Gastrocnemius medialis (tissue), 4 donors: Measurements from ENCODE around the gene GOLGA6A. TPM values are rescaled to one million over a fixed set of nuclear protein-coding genes. Genes with fewer than 3 reads are reported as not detected.
"Not testable (repeated sequence)": the region's sequence is repeated elsewhere in the genome, so short reads cannot be mapped to it uniquely, and the experiment has no call there.

Source experiments
- ATAC-seq, 2 donors: fragments of 150-250 bp; one replicate each; pipeline ENCODE4 v1.9.1; 2016
- DNase-seq, 2 donors: peaks; one replicate each; pipeline ENCODE4 v3.0.0-alpha.2; 2019
- H3K27ac ChIP-seq, 4 donors: fragments of 200-600 bp; sonication (generic); 1 replicate in 1 of 4; 2 replicates in 3 of 4; pipeline ENCODE4 v1.5.1; 2016 to 2018; ENCODE audit warnings: mild to moderate bottlenecking in 2 of 4, moderate library complexity in 1 of 4
- H3K27me3 ChIP-seq, 3 donors: fragments of 200-600 bp; sonication (generic) in 2 of 3; 1 replicate in 1 of 3; 2 replicates in 2 of 3; pipeline versions ENCODE4 v1.5.1 to v1.6.0; 2016 to 2019; ENCODE audit warnings: mild to moderate bottlenecking in 1 of 3, moderate library complexity in 1 of 3
- H3K36me3 ChIP-seq, 2 donors: fragments of 200-600 bp; sonication (generic) in 1 of 2; one replicate each; pipeline ENCODE4 v1.5.1; 2017 to 2018
- H3K4me1 ChIP-seq, 2 donors: fragments of 200-600 bp; sonication (generic) in 1 of 2; one replicate each; pipeline ENCODE4 v1.5.1; 2016 to 2017; ENCODE audit warnings: mild to moderate bottlenecking in 2 of 2
- H3K4me3 ChIP-seq, 4 donors: fragments of 200-600 bp; sonication (generic) in 3 of 4; 1 replicate in 1 of 4; 2 replicates in 3 of 4; pipeline ENCODE4 v1.5.1; 2016 to 2019; ENCODE audit warnings: mild to moderate bottlenecking in 2 of 4
- H3K9me3 ChIP-seq, 3 donors: fragments of 200-600 bp; sonication (generic) in 2 of 3; 1 replicate in 1 of 3; 2 replicates in 2 of 3; pipeline ENCODE4 v1.5.1; 2016 to 2019
- POLR2A ChIP-seq, 2 donors: fragments of 450-650 bp; IDR thresholded peaks; one replicate each; pipeline ENCODE4 v1.6.1; 2017; ENCODE audit warnings: antibody characterized with exemption in 2 of 2, mild to moderate bottlenecking in 2 of 2, moderate library complexity in 2 of 2
- in situ Hi-C, 4 donors: fragments of 200-750 bp; cut with MboI; loops; one replicate each; pipeline versions ENCODE4 v1.15.0 to v1.8.0; 2017; ENCODE audit warnings: low sequenced_read_pairs in 4 of 4
- intact Hi-C: fragments of 100-400 bp; cut with DNase I; formaldehyde crosslinking; loops from one replicate; pipeline ENCODE4 v1.15.1; 2023; ENCODE audit warnings: low total_unique reads
- total RNA-seq, 4 donors: library from RNA; depleted of rRNA; stranded (reverse); fragments of >200 nt; gene quantifications; one replicate each; pipeline versions ENCODE4 v1.1.0 to v1.2.3, GENCODE V29; 2016
- TF ChIP-seq, protein P1 (sequence below), 5 experiments: fragments of 450-650 bp in 3 of 5; fragments of 200-600 bp in 2 of 5; sonication (generic) in 2 of 5; IDR thresholded peaks in 4 of 5; conservative IDR thresholded peaks in 1 of 5; 1 replicate in 4 of 5; 2 replicates in 1 of 5; pipeline ENCODE4 v1.5.1; 2016 to 2019; ENCODE audit warnings: antibody characterized with exemption in 5 of 5, mild to moderate bottlenecking in 3 of 5, moderate library complexity in 3 of 5

Gene GOLGA6A
- total RNA-seq, 4 donors from 2014 or later, result 0.10 to 0.83 TPM; not detected in 2

DNA sequence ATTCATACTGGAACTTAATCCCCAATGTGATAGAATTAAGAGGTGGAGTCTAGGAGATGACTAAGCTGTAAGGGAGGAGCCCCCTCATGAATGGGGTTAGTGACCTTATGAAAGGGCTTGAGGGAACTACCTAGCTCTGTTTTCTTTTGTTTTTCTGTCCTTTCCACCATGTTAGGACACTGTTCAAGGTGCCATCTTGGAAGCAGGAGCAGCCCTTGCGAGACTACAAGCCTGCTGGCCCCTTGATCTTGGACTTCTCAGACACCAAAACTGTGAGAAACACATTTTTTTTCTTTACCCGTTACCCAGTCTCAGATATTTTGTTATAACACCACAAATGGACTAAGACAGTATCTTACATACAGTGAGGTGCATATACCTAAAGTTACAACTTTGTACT lies 26.5 kb downstream of the GOLGA6A start:
- Histone ChIP-seq H3K36me3 (no peaks in the 10 kb centered on the region), H3K27ac (no peak overlapping the region), H3K27me3 (no peaks in the 10 kb centered on the region), H3K4me3 (no peak overlapping the region), H3K9me3 (no peaks in the 10 kb centered on the region), H3K4me1 (peaks cover 7 to 10% of the 10 kb centered on the region in 2 donors)
- no peak for DNase-seq
- intact Hi-C loops (loop anchor here (10.0 kb wide), 1 partner anchor 269 kb away; no protein-coding TSS in a partner anchor), in situ Hi-C loops (loop anchor here in 2 of 4 donors (10.0 kb wide), 2 partner anchors 69 to 259 kb away; no protein-coding TSS in a partner anchor)
- ATAC-seq, result no peak
- TF ChIP-seq, protein P1, sequence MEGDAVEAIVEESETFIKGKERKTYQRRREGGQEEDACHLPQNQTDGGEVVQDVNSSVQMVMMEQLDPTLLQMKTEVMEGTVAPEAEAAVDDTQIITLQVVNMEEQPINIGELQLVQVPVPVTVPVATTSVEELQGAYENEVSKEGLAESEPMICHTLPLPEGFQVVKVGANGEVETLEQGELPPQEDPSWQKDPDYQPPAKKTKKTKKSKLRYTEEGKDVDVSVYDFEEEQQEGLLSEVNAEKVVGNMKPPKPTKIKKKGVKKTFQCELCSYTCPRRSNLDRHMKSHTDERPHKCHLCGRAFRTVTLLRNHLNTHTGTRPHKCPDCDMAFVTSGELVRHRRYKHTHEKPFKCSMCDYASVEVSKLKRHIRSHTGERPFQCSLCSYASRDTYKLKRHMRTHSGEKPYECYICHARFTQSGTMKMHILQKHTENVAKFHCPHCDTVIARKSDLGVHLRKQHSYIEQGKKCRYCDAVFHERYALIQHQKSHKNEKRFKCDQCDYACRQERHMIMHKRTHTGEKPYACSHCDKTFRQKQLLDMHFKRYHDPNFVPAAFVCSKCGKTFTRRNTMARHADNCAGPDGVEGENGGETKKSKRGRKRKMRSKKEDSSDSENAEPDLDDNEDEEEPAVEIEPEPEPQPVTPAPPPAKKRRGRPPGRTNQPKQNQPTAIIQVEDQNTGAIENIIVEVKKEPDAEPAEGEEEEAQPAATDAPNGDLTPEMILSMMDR (IDR thresholded peaks at IDR 0.05 in 4 of 5, conservative IDR thresholded peaks at IDR 0.05 in 1 of 5), result no peak
- no peak for TF ChIP-seq POLR2A (IDR thresholded peaks at IDR 0.05)

DNA sequence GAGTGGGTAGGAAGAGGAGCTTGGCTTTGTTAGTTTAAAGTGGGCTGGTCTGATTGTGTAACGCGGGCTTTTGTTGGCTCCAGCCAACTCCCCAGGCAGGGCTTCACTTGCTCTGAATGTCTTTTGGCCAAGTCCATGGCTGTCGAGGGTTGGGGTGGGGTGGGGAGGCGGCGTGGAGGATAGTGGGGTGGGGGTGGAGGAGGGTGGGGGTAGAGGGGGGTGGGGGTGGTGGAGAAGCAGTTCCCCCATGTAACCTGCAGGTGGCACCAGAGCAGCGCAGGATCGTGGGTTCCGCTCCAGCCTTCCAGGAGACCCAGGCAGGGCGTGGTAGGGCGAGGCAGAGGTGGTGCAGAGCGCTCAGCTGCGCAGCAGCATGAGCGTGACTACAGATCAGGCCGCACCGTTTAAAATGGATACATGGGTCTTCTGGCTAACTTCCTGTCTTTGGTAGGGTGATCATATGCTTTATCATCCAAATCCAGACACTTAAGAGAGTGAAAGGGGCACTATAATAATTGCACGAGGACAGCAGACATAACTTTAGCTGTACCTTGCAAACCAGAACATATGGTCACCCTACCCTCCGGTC lies 28.3 kb downstream of the GOLGA6A start:
- H3K27me3 ChIP-seq, result no peaks in the 10 kb centered on the region
- peak; percentile 73 to 77 for ATAC-seq
- DNase-seq, result peak; percentile 50 to 75
- intact Hi-C loops (loop anchor here (10.0 kb wide), 1 partner anchor 271 kb away; no protein-coding TSS in a partner anchor), in situ Hi-C loops (loop anchor here in 2 of 4 donors (10.0 kb wide), 2 partner anchors 71 to 261 kb away; no protein-coding TSS in a partner anchor)
- H3K36me3 ChIP-seq, result no peaks in the 10 kb centered on the region
- H3K9me3 ChIP-seq, result no peaks in the 10 kb centered on the region
- H3K4me3 ChIP-seq, result no peak overlapping the region
- H3K27ac ChIP-seq, result no peak overlapping the region
- no peak for TF ChIP-seq POLR2A (IDR thresholded peaks at IDR 0.05)
- TF ChIP-seq, protein P1 (IDR thresholded peaks at IDR 0.05 in 4 of 5, conservative IDR thresholded peaks at IDR 0.05 in 1 of 5), result peak in 3 of 5 experiments; percentile 34 to 73 (median 60)
- peaks cover 7 to 14% of the 10 kb centered on the region in 2 donors for H3K4me1 ChIP-seq

DNA sequence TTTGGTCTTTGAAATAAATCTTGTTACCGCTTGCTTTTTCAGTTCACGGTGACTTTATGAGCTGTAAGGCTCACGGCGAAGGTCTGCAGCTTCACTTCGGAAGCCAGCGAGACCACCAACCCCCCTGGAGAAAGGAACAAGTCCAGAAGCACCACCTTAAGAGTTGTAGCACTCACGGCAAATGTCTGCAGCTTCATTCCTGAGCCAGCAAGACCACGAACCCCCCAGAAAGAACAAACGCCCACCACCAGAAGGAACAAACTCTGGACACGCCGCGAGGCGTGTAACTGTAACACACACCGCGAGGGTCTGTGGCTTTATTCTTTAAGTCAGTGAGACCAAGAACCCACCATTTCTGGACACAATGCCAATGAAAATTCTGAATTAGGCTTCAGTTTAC lies 28.8 kb downstream of the GOLGA6A start:
- in situ Hi-C loops (loop anchor here in 2 of 4 donors (10.0 kb wide), 2 partner anchors 71 to 261 kb away; no protein-coding TSS in a partner anchor), intact Hi-C loops (loop anchor here (10.0 kb wide), 1 partner anchor 271 kb away; no protein-coding TSS in a partner anchor)
- Histone ChIP-seq H3K27ac (no peak overlapping the region), H3K4me1 (peaks cover 7 to 14% of the 10 kb centered on the region in 2 donors), H3K27me3 (no peaks in the 10 kb centered on the region), H3K4me3 (no peak overlapping the region), H3K9me3 (no peaks in the 10 kb centered on the region), H3K36me3 (no peaks in the 10 kb centered on the region)
- TF ChIP-seq, protein P1 (IDR thresholded peaks at IDR 0.05 in 4 of 5, conservative IDR thresholded peaks at IDR 0.05 in 1 of 5), result no peak
- TF ChIP-seq POLR2A (IDR thresholded peaks at IDR 0.05), result no peak
- no peak for DNase-seq
- ATAC-seq, result no peak

DNA sequence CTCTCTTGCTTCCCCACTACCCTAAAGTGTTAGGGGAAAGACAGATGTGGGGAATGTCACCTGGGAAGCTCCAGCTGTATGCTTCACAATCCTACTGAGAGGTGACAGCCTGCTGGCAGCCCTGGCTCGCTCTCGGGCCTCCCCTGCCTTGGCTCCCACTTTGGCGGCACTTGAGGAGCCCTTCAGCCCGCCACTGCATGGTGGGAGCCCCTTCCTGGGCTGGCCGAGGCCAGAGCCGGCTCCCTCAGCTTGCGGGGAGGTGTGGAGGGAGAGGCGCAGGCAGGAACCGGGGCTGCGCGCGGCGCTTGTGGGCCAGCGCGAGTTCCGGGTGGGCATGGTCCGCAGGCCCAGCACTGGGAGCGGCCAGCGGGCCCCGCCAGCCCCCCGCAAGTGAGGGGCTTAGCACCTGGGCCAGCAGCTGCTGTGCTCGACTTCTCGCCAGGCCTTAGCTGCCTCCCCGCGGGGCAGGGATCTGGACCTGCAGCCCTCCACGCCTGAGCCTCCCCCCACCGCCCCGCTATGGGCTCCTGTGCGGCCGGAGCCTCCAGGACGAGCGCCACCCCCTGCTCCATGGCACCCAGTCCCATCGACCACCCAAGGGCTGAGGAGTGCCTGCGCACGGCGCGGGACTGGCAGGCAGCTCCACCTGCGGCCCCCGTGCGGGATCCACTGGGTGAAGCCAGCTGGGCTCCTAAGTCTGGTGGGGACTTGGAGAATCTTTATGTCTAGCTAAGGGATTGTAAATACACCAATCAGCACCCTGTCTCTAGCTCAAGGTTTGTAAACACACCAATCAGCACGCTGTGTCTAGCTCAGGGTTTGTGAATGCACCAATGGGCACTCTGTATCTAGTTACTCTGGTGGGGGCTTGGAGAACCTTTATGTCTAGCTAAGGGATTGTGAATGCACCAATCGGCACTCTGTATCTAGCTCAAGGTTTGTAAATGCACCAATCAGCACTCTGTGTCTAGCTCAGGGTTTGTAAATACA lies 29.8 kb downstream of the GOLGA6A start:
- Histone ChIP-seq H3K4me1 (peaks cover 11 to 19% of the 10 kb centered on the region in 2 donors), H3K27ac (peak overlapping the region in 1 of 4 donors; percentile 64)
- ATAC-seq, H3K4me3 ChIP-seq, DNase-seq, H3K27me3 ChIP-seq, H3K36me3 ChIP-seq, H3K9me3 ChIP-seq: not testable (repeated sequence)
- intact Hi-C loops, result loop anchor here (10.0 kb wide), 1 partner anchor 272 kb away; no protein-coding TSS in a partner anchor
- in situ Hi-C loops, result loop anchor here in 2 of 4 donors (10.0 kb wide), 2 partner anchors 72 to 262 kb away; no protein-coding TSS in a partner anchor
